GM12891 (cell line): ENCODE results near the gene ZNF273.

Source experiments
- PAX5 ChIP-seq: IDR thresholded peaks from 2 replicates; pipeline ENCODE4 v1.6.1; 2011; ENCODE audit warnings: low read length, moderate library complexity, mild to moderate bottlenecking; ENCODE audit not compliant: insufficient read depth, severe bottlenecking
- POLR2A ChIP-seq: IDR thresholded peaks from 2 replicates; pipeline ENCODE4 v1.6.1; 2011; ENCODE audit warnings: low read depth, low read length, control low read depth
- POLR2AphosphoS5 ChIP-seq: IDR thresholded peaks from 2 replicates; pipeline ENCODE4 v1.6.1; 2011; ENCODE audit warnings: low read depth, low read length, control low read depth
- POU2F2 ChIP-seq: IDR thresholded peaks from 2 replicates; pipeline ENCODE4 v1.6.1; 2011; ENCODE audit warnings: low read depth, mild to moderate bottlenecking, control low read depth, low read length, moderate library complexity
- SPI1 ChIP-seq: IDR thresholded peaks from 2 replicates; pipeline ENCODE4 v1.6.1; 2011; ENCODE audit warnings: low read depth, low read length, control low read depth
- TAF1 ChIP-seq: IDR thresholded peaks from 2 replicates; pipeline ENCODE4 v1.6.1; 2011; ENCODE audit warnings: low read depth, low read length, control low read depth

- no peak for TF ChIP-seq POLR2A
- TF ChIP-seq SPI1 = no peak
- TF ChIP-seq POLR2AphosphoS5 = no peak
- no peak for TF ChIP-seq POU2F2
- no peak for TF ChIP-seq TAF1
- no peak for TF ChIP-seq PAX5
Measured at GRCh38 chr7:64863969-64864368, 39.1 kb upstream of the ZNF273 start.
